Stimulated activated CD4-positive, alpha-beta T cell treated with anti-CD3 and anti-CD28 coated beads, Interleukin-4, amount 100 ng/mL, for 24 hours (primary cell): ENCODE measurements around the gene ADCY7.

Experiments
- DNase-seq: peaks from one replicate; pipeline ENCODE4 v3.0.0-alpha.2; 2020

The ADCY7 gene

GRCh38 chr16:50351116-50351515, 84.8 kb downstream of the ADCY7 start:
- no peak for DNase-seq

DNA sequence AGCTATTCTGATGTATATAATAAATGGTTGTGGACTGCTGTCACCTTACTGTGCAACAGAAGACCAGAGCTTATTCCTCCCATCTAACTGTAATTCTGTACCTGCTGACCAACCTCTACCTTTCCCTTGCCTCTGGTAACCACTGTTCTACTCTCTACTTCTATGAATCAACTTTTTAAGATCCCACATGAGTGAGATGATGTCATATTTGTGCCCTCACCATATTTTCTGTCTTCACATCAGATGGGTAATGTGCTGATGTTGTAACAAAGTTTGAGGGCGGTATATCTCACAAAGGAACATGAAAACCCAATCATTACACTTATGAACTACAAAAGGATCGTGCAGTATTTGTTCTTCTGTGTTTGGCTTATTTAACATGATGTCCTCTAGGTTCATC, 85.6 kb downstream of the ADCY7 start:
- DNase-seq = no peak

- DNase-seq = no peak
These were observed 87.7 kb downstream of the ADCY7 start for GRCh38 chr16:50354082-50354481.

DNA sequence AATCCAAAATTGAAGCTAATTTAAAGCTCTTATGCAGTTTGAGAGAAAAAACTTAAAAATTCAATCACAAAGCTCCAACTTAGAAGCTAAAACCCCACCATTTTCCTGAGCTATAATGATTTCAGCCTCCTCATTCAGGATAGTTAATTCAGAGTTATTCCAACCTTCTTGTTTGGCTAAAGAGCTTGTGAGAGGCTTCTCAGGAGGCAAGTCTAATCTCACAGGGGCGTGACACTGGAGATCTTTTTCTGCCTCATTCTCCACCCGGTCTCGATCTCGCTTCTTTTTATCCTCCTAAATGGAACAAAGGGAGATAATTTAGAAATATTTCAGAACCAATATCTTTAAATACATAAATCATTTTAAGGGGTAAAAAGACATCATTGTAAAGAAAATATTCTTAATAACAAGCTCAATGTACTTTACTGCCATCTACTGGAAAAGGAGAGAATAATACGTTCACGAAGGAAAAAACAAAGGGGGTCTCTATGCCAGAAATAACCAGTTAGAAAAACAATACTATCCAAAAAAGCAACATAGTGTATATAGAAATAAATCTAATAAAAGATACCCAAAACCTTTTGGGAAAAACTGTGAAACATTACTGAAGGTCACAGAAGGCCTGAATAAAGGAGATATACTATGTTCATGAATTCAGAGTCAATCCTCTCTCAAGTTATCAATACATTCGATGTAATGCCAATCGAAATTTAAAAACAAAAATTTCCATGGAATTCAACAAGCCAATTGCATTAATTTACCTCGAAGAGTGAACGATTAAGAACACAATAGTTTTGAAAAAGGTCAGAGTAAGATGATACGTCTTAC, 88.5 kb downstream of the ADCY7 start:
- DNase-seq = no peak

GRCh38 chr16:50359626-50360025, 93.3 kb downstream of the ADCY7 start:
- DNase-seq = no peak

GRCh38 chr16:50360033-50360778, 93.9 kb downstream of the ADCY7 start:
- no peak for DNase-seq

DNA sequence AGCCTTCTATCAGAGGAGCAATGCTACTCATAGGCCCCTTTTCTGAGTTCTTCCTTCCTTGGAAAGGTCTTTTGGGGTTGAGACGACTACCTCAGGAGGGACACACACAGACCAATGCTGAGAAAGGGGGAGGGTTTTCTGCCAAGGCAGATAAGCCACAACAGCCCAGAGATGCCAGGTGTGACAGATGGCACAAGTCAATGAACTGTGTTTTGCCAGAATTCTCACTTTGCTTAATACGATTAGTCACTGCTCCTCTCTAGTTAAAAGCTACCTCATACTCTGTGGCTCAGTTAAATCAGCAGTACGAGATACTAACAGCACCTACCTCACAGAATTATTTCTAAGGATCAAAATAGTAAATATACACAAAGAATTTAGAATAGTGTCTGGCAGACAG, 94.4 kb downstream of the ADCY7 start:
- DNase-seq = no peak

GRCh38 chr16:50363656-50364055, 97.3 kb downstream of the ADCY7 start:
- no peak for DNase-seq

GRCh38 chr16:50365791-50366575, 99.6 kb downstream of the ADCY7 start:
- no peak for DNase-seq
